SKM-1 treated with dmso at 0.1 percent for 144 hours (cell line): Measurements from ENCODE around the gene NUDT3.
"Not testable (repeated sequence)": the region's sequence is repeated elsewhere in the genome, so short reads cannot be mapped to it uniquely, and the experiment has no call there.

Experiments
- DNase-seq: peaks from one replicate; lab custom pipeline; 2025; ENCODE audit not compliant: unreplicated experiment; lab: John Stamatoyannopoulos, UW

Gene NUDT3

GRCh38 chr6:34392497-34393190, at the start of gene NUDT3:
TSS of gene NUDT3 (minus strand) at chr6:34392669. CDS start at chr6:34392362, 307 bp downstream.
- peak; percentile 97 for DNase-seq

- no peak for DNase-seq
These were observed 49.1 kb upstream of the NUDT3 start for GRCh38 chr6:34441526-34441925.

GRCh38 chr6:34439442-34439841, 47.0 kb upstream of the NUDT3 start:
- DNase-seq = no peak

- DNase-seq = no peak
These were observed 46.2 kb upstream of the NUDT3 start for GRCh38 chr6:34438705-34439104.

- no peak for DNase-seq
These were observed 45.1 kb upstream of the NUDT3 start for GRCh38 chr6:34437644-34437970.

GRCh38 chr6:34436803-34437643, 44.6 kb upstream of the NUDT3 start:
- DNase-seq = no peak

- DNase-seq = no peak
These were observed 43.4 kb upstream of the NUDT3 start for GRCh38 chr6:34435916-34436315.

GRCh38 chr6:34425498-34426410, 33.3 kb upstream of the NUDT3 start, which contains the start of gene RPS10:
TSS of gene RPS10 (minus strand) at chr6:34426069. CDS start at chr6:34425221, 848 bp downstream.
- peak; percentile 93 for DNase-seq

- DNase-seq = no peak
These were observed 32.6 kb upstream of the NUDT3 start for GRCh38 chr6:34425132-34425497.

GRCh38 chr6:34424200-34425131, 32.0 kb upstream of the NUDT3 start:
- DNase-seq = no peak

GRCh38 chr6:34423254-34423653, 30.8 kb upstream of the NUDT3 start:
- DNase-seq = no peak

- no peak for DNase-seq
These were observed 25.9 kb upstream of the NUDT3 start for GRCh38 chr6:34418367-34418766.

GRCh38 chr6:34416877-34417371, 24.5 kb upstream of the NUDT3 start:
- no peak for DNase-seq

GRCh38 chr6:34414999-34415858, 22.8 kb upstream of the NUDT3 start:
- DNase-seq = peak; percentile 44

- DNase-seq = no peak
These were observed 20.3 kb upstream of the NUDT3 start for GRCh38 chr6:34412643-34413214.

- DNase-seq = no peak
These were observed 19.5 kb upstream of the NUDT3 start for GRCh38 chr6:34412016-34412415.

- not testable (repeated sequence) for DNase-seq
These were observed 15.4 kb upstream of the NUDT3 start for GRCh38 chr6:34407915-34408314.

- DNase-seq = no peak
These were observed 4.0 kb upstream of the NUDT3 start for GRCh38 chr6:34396518-34396917.

GRCh38 chr6:34393966-34394305, 1.5 kb upstream of the NUDT3 start:
- DNase-seq = no peak
